ENCODE results near the gene STMN1. TPM values are rescaled to one million over a fixed set of nuclear protein-coding genes. Genes with fewer than 3 reads are reported as not detected.

Gene STMN1
- total and polyA plus RNA-seq, 9 of the 15 experiments (the other 6 are each of a cell fraction or from before 2014, with no cell fraction given), result 269 to 2,153 (median 595) TPM

DNA sequence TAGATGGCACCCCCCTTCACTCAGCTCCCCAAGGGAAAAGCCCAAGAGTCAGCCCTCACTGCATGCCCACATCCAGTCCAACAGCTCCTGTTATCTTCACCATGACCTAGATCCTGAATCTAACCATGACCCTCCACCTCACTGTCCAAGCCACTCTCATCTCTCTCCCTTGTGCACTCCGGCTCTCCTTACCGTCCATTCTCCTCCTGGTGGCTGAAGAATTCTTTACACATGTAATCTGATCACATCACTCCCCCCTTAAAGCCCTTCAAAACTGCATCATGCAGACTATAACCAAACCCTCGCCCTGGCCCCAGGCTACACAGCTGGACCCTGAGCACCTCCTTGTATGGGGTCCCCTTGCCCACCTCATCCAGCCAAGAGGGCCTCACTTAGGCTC lies 16.7 kb downstream of the STMN1 start (continued):
- TF ChIP-seq, protein P1, sequence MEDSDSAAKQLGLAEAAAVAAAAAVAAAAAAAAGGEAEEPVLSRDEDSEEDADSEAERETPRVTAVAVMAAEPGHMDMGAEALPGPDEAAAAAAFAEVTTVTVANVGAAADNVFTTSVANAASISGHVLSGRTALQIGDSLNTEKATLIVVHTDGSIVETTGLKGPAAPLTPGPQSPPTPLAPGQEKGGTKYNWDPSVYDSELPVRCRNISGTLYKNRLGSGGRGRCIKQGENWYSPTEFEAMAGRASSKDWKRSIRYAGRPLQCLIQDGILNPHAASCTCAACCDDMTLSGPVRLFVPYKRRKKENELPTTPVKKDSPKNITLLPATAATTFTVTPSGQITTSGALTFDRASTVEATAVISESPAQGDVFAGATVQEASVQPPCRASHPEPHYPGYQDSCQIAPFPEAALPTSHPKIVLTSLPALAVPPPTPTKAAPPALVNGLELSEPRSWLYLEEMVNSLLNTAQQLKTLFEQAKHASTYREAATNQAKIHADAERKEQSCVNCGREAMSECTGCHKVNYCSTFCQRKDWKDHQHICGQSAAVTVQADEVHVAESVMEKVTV (CRISPR knock-in tag; IDR thresholded peaks at IDR 0.05), result 0 out of 2 replicates have a peak, but pooled peaks have one; percentile 23
- TF ChIP-seq, protein P2, sequence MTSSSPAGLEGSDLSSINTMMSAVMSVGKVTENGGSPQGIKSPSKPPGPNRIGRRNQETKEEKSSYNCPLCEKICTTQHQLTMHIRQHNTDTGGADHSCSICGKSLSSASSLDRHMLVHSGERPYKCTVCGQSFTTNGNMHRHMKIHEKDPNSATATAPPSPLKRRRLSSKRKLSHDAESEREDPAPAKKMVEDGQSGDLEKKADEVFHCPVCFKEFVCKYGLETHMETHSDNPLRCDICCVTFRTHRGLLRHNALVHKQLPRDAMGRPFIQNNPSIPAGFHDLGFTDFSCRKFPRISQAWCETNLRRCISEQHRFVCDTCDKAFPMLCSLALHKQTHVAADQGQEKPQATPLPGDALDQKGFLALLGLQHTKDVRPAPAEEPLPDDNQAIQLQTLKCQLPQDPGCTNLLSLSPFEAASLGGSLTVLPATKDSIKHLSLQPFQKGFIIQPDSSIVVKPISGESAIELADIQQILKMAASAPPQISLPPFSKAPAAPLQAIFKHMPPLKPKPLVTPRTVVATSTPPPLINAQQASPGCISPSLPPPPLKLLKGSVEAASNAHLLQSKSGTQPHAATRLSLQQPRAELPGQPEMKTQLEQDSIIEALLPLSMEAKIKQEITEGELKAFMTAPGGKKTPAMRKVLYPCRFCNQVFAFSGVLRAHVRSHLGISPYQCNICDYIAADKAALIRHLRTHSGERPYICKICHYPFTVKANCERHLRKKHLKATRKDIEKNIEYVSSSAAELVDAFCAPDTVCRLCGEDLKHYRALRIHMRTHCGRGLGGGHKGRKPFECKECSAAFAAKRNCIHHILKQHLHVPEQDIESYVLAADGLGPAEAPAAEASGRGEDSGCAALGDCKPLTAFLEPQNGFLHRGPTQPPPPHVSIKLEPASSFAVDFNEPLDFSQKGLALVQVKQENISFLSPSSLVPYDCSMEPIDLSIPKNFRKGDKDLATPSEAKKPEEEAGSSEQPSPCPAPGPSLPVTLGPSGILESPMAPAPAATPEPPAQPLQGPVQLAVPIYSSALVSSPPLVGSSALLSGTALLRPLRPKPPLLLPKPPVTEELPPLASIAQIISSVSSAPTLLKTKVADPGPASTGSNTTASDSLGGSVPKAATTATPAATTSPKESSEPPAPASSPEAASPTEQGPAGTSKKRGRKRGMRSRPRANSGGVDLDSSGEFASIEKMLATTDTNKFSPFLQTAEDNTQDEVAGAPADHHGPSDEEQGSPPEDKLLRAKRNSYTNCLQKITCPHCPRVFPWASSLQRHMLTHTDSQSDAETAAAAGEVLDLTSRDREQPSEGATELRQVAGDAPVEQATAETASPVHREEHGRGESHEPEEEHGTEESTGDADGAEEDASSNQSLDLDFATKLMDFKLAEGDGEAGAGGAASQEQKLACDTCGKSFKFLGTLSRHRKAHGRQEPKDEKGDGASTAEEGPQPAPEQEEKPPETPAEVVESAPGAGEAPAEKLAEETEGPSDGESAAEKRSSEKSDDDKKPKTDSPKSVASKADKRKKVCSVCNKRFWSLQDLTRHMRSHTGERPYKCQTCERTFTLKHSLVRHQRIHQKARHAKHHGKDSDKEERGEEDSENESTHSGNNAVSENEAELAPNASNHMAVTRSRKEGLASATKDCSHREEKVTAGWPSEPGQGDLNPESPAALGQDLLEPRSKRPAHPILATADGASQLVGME (CRISPR knock-in tag; IDR thresholded peaks at IDR 0.05), result no peak
- TF ChIP-seq EHMT2 (IDR thresholded peaks at IDR 0.05), result peak; percentile 56; the same call in 1 of the 2 replicates
- no peak for TF ChIP-seq ZNF23 (CRISPR knock-in tag; IDR thresholded peaks at IDR 0.05)
- no peak for TF ChIP-seq RBM17 (IDR thresholded peaks at IDR 0.05; ENCODE audit: borderline replicate concordance, low read depth, low read length)
- TF ChIP-seq SUPT5H (IDR thresholded peaks at IDR 0.05), result no peak
- TF ChIP-seq, protein P3, sequence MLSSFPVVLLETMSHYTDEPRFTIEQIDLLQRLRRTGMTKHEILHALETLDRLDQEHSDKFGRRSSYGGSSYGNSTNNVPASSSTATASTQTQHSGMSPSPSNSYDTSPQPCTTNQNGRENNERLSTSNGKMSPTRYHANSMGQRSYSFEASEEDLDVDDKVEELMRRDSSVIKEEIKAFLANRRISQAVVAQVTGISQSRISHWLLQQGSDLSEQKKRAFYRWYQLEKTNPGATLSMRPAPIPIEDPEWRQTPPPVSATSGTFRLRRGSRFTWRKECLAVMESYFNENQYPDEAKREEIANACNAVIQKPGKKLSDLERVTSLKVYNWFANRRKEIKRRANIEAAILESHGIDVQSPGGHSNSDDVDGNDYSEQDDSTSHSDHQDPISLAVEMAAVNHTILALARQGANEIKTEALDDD (IDR thresholded peaks at IDR 0.05), result no peak
- no peak for TF ChIP-seq SMARCB1 (IDR thresholded peaks at IDR 0.05; ENCODE audit: insufficient read length, low read depth)
- no peak for TF ChIP-seq MECOM (CRISPR knock-in tag; IDR thresholded peaks at IDR 0.05)
- TF ChIP-seq, protein P4, sequence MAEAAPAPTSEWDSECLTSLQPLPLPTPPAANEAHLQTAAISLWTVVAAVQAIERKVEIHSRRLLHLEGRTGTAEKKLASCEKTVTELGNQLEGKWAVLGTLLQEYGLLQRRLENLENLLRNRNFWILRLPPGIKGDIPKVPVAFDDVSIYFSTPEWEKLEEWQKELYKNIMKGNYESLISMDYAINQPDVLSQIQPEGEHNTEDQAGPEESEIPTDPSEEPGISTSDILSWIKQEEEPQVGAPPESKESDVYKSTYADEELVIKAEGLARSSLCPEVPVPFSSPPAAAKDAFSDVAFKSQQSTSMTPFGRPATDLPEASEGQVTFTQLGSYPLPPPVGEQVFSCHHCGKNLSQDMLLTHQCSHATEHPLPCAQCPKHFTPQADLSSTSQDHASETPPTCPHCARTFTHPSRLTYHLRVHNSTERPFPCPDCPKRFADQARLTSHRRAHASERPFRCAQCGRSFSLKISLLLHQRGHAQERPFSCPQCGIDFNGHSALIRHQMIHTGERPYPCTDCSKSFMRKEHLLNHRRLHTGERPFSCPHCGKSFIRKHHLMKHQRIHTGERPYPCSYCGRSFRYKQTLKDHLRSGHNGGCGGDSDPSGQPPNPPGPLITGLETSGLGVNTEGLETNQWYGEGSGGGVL (CRISPR knock-in tag; IDR thresholded peaks at IDR 0.05), result no peak
